Measurements from ENCODE around the gene XBP1.
A peak's percentile ranks its signal among the peaks of the same experiment; 100 is the strongest.
"Not testable (repeated sequence)": the region's sequence is repeated elsewhere in the genome, so short reads cannot be mapped to it uniquely, and the experiment has no call there.

XBP1 gene

DNA sequence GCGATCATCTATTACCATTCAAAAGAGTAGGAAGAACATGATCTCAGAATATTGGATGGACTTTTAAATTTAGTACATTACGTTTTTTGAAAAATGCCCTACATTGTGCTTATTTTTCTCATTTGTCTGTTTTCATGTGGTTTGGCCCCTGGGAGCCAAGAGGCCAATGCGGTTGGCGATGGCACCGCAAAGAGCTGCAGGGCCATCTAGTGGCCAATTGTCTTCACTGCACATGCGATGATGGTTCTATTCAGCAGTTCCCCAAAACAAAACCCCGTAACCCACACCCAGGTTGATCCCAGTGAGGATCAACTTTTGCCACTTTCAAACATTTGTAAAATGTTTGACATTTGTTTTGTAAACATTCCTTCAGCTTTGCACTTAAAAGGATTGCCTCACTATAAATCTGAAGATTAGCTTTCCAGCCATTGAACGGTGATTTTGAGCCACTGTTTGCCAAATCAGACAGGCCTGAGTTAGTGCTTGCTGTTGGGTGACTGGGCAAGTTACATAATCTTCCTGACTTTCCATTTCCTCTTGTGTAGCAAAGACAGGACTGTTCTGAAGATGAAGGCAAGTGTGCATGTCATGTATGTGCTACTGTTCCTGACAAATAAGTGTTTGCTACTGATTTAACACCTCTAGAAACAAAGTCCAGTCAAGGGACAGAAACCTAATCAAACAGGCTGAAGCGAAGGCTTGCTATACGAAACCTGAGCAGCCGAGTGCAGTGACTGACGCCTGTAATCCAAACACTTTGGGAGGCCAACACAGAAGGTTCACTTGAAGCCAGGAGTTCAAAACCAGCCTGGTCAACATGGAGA lies 29.2 kb upstream of the XBP1 start:
- H3K4me3 ChIP-seq (ENCODE audit: low read length), result no peak overlapping the region
- no peaks in the 10 kb centered on the region for H3K27me3 ChIP-seq (ENCODE audit: insufficient read depth, low read length)
- no peak overlapping the region for H2AFZ ChIP-seq (ENCODE audit: low read depth, low read length)
- no peaks in the 10 kb centered on the region for H3K4me1 ChIP-seq (ENCODE audit: insufficient read depth, low read length)
- H3K36me3 ChIP-seq (ENCODE audit: insufficient read depth, low read length), result no peaks in the 10 kb centered on the region
- peaks cover 2% of the 10 kb centered on the region for H3K9me3 ChIP-seq (ENCODE audit: low read length)

DNA sequence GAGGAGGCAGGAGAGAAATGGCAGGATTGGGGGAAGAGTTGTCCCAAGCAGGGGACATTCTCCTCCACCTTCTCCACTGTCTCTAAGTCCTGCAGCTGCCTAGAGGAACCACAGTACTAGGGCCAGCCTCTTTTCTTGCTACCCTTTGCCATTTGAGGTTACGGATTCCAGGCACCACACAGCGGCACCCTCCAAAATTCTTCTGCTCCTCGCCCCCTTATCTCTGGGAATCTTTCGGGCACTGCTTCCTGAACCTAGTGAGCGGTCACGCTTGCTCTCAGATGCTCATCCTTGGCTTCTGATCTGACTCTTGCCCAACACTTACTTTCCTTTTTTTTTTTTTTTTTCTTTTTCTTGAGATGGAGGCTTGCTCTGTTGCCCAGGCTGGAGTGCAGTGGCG lies 26.6 kb upstream of the XBP1 start:
- H3K4me3 ChIP-seq (ENCODE audit: low read length), result no peak overlapping the region
- H3K36me3 ChIP-seq (ENCODE audit: insufficient read depth, low read length), result no peaks in the 10 kb centered on the region
- H3K9me3 ChIP-seq (ENCODE audit: low read length), result peaks cover 2% of the 10 kb centered on the region
- H2AFZ ChIP-seq (ENCODE audit: low read depth, low read length), result no peak overlapping the region
- H3K27me3 ChIP-seq (ENCODE audit: insufficient read depth, low read length), result no peaks in the 10 kb centered on the region
- peaks cover 18% of the 10 kb centered on the region for H3K4me1 ChIP-seq (ENCODE audit: insufficient read depth, low read length)

DNA sequence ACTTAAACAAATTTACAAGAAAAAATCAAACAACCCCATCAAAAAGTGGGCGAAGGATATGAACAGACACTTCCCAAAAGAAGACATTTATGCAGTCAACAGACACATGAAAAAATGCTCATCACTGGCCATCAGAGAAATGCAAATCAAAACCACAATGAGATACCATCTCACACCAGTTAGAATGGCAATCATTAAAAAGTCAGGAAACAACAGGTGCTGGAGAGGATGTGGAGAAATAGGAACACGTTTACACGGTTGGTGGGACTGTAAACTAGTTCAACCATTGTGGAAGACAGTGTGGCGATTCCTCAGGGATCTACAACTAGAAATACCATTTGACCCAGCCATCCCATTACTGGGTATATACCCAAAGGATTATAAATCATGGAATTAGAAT lies 26.1 kb upstream of the XBP1 start:
- H3K36me3 ChIP-seq (ENCODE audit: insufficient read depth, low read length); H3K27me3 ChIP-seq (ENCODE audit: insufficient read depth, low read length); H2AFZ ChIP-seq (ENCODE audit: low read depth, low read length); H3K9me3 ChIP-seq (ENCODE audit: low read length); H3K4me3 ChIP-seq (ENCODE audit: low read length): not testable (repeated sequence)
- H3K4me1 ChIP-seq (ENCODE audit: insufficient read depth, low read length), result peaks cover 22% of the 10 kb centered on the region

DNA sequence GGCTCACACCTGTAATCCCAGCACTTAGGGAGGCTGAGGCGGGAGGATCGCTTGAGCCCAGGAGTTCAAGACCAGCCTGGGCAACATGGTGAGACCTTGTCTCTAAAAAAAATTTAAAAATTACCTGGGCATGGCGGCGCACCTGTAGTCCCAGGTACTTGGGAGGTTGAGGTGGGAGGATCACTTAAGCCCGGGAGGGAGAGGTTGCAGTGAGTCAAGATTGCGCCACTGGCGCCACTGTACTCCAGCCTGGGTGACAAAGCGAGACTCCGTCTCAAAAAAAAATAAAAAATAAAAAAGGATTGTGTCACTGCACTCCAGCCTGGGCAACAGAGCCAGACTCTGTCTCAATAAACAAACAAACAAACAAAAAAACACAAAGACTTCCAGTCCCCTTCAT lies 24.1 kb upstream of the XBP1 start:
- not testable (repeated sequence) for H3K36me3 ChIP-seq (ENCODE audit: insufficient read depth, low read length); H2AFZ ChIP-seq (ENCODE audit: low read depth, low read length); H3K4me3 ChIP-seq (ENCODE audit: low read length); H3K9me3 ChIP-seq (ENCODE audit: low read length); H3K27me3 ChIP-seq (ENCODE audit: insufficient read depth, low read length)
- H3K4me1 ChIP-seq (ENCODE audit: insufficient read depth, low read length), result peaks cover 22% of the 10 kb centered on the region

DNA sequence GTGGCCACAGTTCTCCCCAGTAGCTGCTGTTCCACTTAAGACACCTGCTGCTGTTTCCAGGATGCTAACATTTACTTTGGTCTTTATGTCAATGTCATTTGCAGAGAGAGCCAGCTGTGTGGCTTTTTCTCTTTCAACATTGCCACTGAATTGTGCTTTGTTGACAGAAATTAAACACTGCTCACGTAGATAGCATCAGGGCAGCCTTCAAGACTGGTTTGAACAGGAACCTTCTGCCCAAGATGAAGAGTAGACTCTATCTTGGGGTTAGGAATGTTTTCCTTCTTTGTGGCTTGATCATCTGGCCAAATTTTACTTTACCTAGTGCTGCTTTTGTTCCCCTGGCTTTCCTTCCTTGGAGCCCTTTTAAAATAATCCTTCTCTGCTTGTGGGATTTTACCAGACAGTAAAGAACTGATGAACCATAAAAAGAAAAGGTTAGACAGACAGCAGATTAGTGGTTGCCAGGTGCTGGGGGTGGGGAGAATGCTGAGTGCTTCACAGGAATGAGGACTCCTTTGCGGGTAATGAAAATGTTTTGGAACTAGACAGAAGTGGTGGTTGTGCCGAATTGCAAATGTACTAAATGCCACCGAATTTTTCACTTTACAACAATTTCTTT lies 22.7 kb upstream of the XBP1 start:
- Histone ChIP-seq H3K4me3 (ENCODE audit: low read length) (no peak overlapping the region), H3K27me3 (ENCODE audit: insufficient read depth, low read length) (no peaks in the 10 kb centered on the region), H3K9me3 (ENCODE audit: low read length) (peaks cover 2% of the 10 kb centered on the region), H2AFZ (ENCODE audit: low read depth, low read length) (peak overlapping the region; percentile 57), H3K36me3 (ENCODE audit: insufficient read depth, low read length) (no peaks in the 10 kb centered on the region), H3K4me1 (ENCODE audit: insufficient read depth, low read length) (peaks cover 32% of the 10 kb centered on the region)

DNA sequence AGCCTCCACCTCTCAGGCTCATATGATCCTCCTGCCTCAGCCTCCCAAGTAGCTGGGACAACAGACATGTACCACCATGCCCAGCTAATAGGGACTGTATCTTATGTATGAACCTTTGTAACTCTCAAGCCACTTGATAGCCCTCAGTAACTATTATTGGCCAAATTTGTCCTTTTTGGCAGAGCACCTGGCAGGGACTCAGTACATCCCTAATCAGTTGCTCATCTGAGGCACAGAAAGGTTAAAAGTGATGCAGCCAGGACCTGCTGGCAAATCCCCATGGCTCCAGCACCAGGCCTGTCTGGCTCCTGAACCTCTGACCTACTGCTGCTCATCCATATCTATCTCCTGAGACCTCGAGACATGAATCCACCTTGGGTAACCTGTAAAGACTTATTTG lies 21.1 kb upstream of the XBP1 start:
- Histone ChIP-seq H3K4me3 (ENCODE audit: low read length) (no peak overlapping the region), H3K27me3 (ENCODE audit: insufficient read depth, low read length) (no peaks in the 10 kb centered on the region), H2AFZ (ENCODE audit: low read depth, low read length) (no peak overlapping the region), H3K4me1 (ENCODE audit: insufficient read depth, low read length) (peaks cover 32% of the 10 kb centered on the region), H3K36me3 (ENCODE audit: insufficient read depth, low read length) (no peaks in the 10 kb centered on the region), H3K9me3 (ENCODE audit: low read length) (no peaks in the 10 kb centered on the region)

DNA sequence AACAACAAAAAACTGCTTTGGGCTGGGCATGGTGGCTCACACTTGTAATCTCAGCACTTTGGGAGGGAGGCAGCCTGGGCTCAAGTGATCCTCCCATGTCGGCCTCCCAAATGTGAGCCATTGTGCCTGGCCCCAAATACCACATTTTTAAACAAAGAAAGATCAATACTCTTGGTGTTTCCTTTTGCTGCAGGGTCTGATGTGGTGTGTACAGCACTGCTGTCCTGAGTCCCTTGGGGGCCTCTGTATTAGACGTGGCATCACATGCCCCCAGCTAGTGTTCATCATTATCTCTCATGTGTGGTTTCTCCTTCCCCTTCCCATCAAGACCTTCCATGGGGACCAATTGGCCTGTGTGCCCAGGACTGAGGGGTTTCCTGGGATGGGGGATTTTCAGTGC lies 20.5 kb upstream of the XBP1 start:
- Histone ChIP-seq H3K4me3 (ENCODE audit: low read length) (no peak overlapping the region), H3K36me3 (ENCODE audit: insufficient read depth, low read length) (no peaks in the 10 kb centered on the region), H2AFZ (ENCODE audit: low read depth, low read length) (no peak overlapping the region), H3K4me1 (ENCODE audit: insufficient read depth, low read length) (peaks cover 32% of the 10 kb centered on the region), H3K9me3 (ENCODE audit: low read length) (no peaks in the 10 kb centered on the region), H3K27me3 (ENCODE audit: insufficient read depth, low read length) (no peaks in the 10 kb centered on the region)

DNA sequence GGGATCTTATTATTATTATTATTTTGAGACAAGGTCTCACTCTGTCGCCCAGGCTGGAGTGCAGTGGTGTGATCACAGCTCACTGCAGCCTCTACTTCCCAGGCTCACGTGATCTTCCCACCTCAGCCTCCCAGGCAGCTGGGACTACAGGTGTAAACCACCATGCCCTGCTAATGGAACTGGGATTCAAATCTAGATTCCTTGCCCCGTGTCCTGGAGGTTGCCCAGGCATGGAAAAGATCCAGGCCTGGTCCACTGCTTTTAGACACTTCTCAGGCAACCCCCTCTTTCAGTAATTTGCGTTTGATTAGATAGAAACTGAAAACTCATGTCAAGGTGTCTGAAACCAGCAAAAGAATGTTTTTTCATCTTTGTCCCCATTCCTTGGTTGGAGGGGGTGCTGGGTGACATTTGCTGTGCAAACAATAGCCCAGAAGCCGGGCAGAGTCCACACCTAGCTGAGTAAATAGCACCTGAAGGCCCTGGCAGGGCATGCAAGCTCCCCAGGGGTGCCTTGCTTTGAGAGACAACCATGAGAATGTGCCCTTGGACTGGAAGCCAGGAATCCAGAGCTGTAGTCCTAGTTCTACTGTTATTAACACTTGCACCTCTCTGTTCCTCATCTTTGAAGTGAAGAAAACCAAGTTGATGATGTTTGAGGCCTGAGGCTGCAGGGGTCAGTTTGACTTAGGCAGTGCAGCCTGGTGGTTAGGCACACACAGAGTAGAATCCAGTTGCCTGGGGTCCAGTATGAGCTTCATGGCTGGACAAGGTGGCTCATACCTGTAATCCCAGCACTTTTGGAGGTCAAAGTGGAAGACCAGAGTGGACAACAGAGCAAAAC lies 19.1 kb upstream of the XBP1 start:
- no peaks in the 10 kb centered on the region for H3K9me3 ChIP-seq (ENCODE audit: low read length)
- peaks cover 32% of the 10 kb centered on the region for H3K4me1 ChIP-seq (ENCODE audit: insufficient read depth, low read length)
- no peak overlapping the region for H3K4me3 ChIP-seq (ENCODE audit: low read length)
- no peak overlapping the region for H2AFZ ChIP-seq (ENCODE audit: low read depth, low read length)
- H3K36me3 ChIP-seq (ENCODE audit: insufficient read depth, low read length), result no peaks in the 10 kb centered on the region
- H3K27me3 ChIP-seq (ENCODE audit: insufficient read depth, low read length), result no peaks in the 10 kb centered on the region

DNA sequence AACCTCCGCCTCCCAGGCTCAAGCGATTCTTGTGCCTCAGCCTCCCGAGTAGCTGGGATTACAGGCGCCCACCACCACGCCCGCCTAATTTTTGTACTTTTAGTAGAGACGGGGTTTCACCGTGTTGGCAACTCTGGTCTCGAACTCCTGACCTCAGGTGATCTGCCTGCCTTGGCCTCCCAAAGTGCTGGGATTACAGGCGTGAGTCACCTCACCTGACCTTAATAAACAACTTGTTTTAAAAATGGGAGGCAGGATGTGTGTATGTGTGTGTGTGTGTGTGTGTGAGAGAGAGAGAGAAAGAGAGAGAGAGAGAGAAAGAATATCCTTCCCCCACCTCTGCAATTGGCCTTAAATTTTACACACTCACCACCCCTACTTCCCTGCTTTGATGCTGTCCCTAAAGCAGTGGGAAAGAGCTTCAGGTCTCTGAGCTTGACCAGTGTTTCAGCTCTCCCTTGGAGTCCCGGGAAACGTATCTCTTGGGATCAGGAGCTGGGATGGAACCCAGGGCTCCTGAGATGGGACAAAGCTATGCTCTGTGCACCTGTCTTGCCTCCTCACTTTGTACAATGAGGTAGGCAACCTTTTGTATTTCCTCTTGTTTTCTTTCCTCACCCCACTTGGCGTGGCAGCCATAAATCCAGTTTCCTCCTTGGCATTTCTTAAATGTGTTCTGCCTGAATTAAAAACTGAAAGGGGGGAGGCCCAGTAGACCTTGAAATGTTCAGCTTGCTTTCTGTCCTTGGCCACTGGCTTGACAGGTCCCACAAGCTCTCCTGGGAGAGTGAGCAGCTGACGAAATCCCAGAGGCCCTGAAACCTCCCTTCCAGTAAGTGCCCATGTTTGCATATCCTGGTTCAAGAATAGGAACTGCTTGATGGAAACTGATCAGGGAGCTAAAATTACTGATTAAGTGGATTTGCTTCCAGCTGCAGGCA lies 17.8 kb upstream of the XBP1 start:
- Histone ChIP-seq H2AFZ (ENCODE audit: low read depth, low read length) (no peak overlapping the region), H3K4me3 (ENCODE audit: low read length) (no peak overlapping the region), H3K9me3 (ENCODE audit: low read length) (no peaks in the 10 kb centered on the region), H3K4me1 (ENCODE audit: insufficient read depth, low read length) (peaks cover 26% of the 10 kb centered on the region), H3K27me3 (ENCODE audit: insufficient read depth, low read length) (no peaks in the 10 kb centered on the region), H3K36me3 (ENCODE audit: insufficient read depth, low read length) (no peaks in the 10 kb centered on the region)

DNA sequence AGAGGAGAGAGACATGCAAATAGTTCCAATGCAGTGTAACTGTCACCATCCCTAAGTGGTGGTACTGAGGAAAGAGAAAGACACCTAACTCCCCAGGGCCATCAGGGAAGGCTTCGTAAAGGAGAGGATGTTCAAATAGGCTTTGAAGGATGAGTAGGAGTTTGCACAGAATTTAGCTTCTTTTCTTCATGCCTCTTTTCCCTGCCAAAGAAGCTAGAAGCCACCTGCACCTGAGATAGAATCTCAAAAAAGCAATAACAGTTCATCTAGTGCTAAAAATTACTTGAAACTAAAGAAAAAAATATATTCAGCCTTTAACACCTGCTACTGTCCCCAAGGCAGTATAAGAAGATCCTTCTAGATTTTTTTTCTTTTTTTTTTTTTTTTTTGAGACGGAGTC lies 16.7 kb upstream of the XBP1 start:
- Histone ChIP-seq H3K4me3 (ENCODE audit: low read length) (no peak overlapping the region), H3K9me3 (ENCODE audit: low read length) (no peaks in the 10 kb centered on the region), H3K4me1 (ENCODE audit: insufficient read depth, low read length) (peaks cover 15% of the 10 kb centered on the region), H3K27me3 (ENCODE audit: insufficient read depth, low read length) (no peaks in the 10 kb centered on the region), H2AFZ (ENCODE audit: low read depth, low read length) (no peak overlapping the region), H3K36me3 (ENCODE audit: insufficient read depth, low read length) (no peaks in the 10 kb centered on the region)

DNA sequence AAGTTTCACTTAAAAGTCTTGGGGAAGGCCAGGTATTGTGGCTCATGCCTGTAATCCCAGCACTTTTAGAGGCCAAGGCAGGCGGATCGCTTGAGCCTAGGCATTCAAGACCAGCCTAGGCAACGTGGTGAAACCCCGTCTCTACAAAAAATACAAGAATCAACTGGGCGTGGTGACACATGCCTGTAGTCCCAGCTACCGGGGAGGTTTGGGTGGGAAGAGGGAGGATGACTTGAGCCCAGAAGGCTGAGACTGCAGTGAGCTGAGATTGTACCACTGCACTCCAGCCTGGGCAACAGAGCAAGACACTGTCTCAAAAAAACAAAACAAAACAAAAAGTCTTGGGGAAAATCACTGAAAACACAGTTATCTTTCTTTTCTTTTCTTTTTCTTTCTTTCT lies 15.4 kb upstream of the XBP1 start:
- Histone ChIP-seq H3K36me3 (ENCODE audit: insufficient read depth, low read length) (no peaks in the 10 kb centered on the region), H3K9me3 (ENCODE audit: low read length) (no peaks in the 10 kb centered on the region)

DNA sequence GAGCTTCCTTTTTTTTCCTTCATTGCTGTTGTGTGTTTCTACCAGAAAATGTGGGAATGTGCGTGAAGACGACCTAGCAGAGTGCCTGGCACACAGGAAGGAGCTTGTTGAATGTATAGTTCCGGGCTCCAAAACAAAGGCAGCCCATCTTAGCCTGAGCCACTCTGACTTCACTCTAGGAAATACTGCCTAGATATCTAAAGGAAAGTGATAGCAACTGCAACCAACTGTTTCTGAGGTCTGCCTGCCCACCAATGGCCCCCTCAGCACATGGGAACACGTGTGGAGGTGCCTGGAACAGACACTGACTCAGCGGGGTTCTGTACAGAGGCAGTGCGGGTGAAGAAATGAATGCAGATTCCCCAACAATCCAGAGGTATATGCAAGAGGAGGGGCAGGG lies 14.7 kb upstream of the XBP1 start:
- Histone ChIP-seq H3K4me3 (ENCODE audit: low read length) (no peak overlapping the region), H3K27me3 (ENCODE audit: insufficient read depth, low read length) (no peaks in the 10 kb centered on the region), H2AFZ (ENCODE audit: low read depth, low read length) (no peak overlapping the region), H3K4me1 (ENCODE audit: insufficient read depth, low read length) (peaks cover 10% of the 10 kb centered on the region), H3K9me3 (ENCODE audit: low read length) (no peaks in the 10 kb centered on the region), H3K36me3 (ENCODE audit: insufficient read depth, low read length) (no peaks in the 10 kb centered on the region)

More for the DNA sequence above, 15.4 kb upstream of the XBP1 start:
- Histone ChIP-seq H3K4me1 (ENCODE audit: insufficient read depth, low read length) (peaks cover 10% of the 10 kb centered on the region), H2AFZ (ENCODE audit: low read depth, low read length) (no peak overlapping the region), H3K4me3 (ENCODE audit: low read length) (no peak overlapping the region), H3K27me3 (ENCODE audit: insufficient read depth, low read length) (no peaks in the 10 kb centered on the region)
